ENCODE data around the gene IGF1.

IGF1 gene

GRCh38 chr12:102388469-102388868 is 91.9 kb downstream of the IGF1 start (continued):
- TF ChIP-seq SP7 (tag by site-specific recombination; IDR thresholded peaks at IDR 0.05) (no peak), GLIS2 (tag by site-specific recombination; IDR thresholded peaks at IDR 0.05) (no peak), ZNF549 (tag by site-specific recombination; IDR thresholded peaks at IDR 0.05) (no peak)

GRCh38 chr12:102385343-102385742 is 95.0 kb downstream of the IGF1 start:
- TF ChIP-seq WT1 (tag by site-specific recombination; IDR thresholded peaks at IDR 0.05) (no peak), ZNF114 (tag by site-specific recombination; IDR thresholded peaks at IDR 0.05) (no peak), ZNF654 (tag by site-specific recombination; IDR thresholded peaks at IDR 0.05; ENCODE audit: low read depth) (no peak), ZNF138 (tag by site-specific recombination; IDR thresholded peaks at IDR 0.05; ENCODE audit: borderline replicate concordance) (no peak)
- Histone ChIP-seq H3K27ac (ENCODE audit: extremely low read depth, low read depth, low read length) (no peak overlapping the region), H3K4me3 (ENCODE audit: low read depth, low read length) (no peak overlapping the region), H3K4me1 (ENCODE audit: control insufficient read depth, insufficient read depth, low read length) (no peaks in the 10 kb centered on the region), H3K36me3 (ENCODE audit: control insufficient read depth in 2 of 2, insufficient read depth in 1 of 2, low read length in 2 of 2) (no peaks in the 10 kb centered on the region), H3K9me3 (ENCODE audit: control insufficient read depth, insufficient read depth, low read depth, low read length) (no peaks in the 10 kb centered on the region)
- ChIA-PET CTCF (no interaction called here), POLR2A (no interaction called here)

- no peaks in the 10 kb centered on the region for H3K36me3 ChIP-seq (ENCODE audit: control insufficient read depth in 2 of 2, insufficient read depth in 1 of 2, low read length in 2 of 2)
- no peaks in the 10 kb centered on the region for H3K4me1 ChIP-seq (ENCODE audit: control insufficient read depth, insufficient read depth, low read length)
- no peak overlapping the region for H3K4me3 ChIP-seq (ENCODE audit: low read depth, low read length)
- POLR2A ChIA-PET = no interaction called here
- H3K9me3 ChIP-seq (ENCODE audit: control insufficient read depth, insufficient read depth, low read depth, low read length) = no peaks in the 10 kb centered on the region
- CTCF ChIA-PET = no interaction called here
- no peak for TF ChIP-seq SCRT2 (tag by site-specific recombination; IDR thresholded peaks at IDR 0.05)
- TF ChIP-seq KLF7 (tag by site-specific recombination; IDR thresholded peaks at IDR 0.05; ENCODE audit: borderline replicate concordance) = no peak
- no peak for TF ChIP-seq ZNF184 (tag by site-specific recombination; IDR thresholded peaks at IDR 0.05)
- TF ChIP-seq ZNF114 (tag by site-specific recombination; IDR thresholded peaks at IDR 0.05) = no peak
- TF ChIP-seq, protein P1, sequence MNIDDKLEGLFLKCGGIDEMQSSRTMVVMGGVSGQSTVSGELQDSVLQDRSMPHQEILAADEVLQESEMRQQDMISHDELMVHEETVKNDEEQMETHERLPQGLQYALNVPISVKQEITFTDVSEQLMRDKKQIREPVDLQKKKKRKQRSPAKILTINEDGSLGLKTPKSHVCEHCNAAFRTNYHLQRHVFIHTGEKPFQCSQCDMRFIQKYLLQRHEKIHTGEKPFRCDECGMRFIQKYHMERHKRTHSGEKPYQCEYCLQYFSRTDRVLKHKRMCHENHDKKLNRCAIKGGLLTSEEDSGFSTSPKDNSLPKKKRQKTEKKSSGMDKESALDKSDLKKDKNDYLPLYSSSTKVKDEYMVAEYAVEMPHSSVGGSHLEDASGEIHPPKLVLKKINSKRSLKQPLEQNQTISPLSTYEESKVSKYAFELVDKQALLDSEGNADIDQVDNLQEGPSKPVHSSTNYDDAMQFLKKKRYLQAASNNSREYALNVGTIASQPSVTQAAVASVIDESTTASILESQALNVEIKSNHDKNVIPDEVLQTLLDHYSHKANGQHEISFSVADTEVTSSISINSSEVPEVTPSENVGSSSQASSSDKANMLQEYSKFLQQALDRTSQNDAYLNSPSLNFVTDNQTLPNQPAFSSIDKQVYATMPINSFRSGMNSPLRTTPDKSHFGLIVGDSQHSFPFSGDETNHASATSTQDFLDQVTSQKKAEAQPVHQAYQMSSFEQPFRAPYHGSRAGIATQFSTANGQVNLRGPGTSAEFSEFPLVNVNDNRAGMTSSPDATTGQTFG (tag by site-specific recombination; IDR thresholded peaks at IDR 0.05; ENCODE audit: borderline replicate concordance) = no peak
- TF ChIP-seq ZNF155 (tag by site-specific recombination; IDR thresholded peaks at IDR 0.05) = no peak
- no peak for TF ChIP-seq ZNF704 (tag by site-specific recombination; IDR thresholded peaks at IDR 0.05)
- H3K27ac ChIP-seq (ENCODE audit: extremely low read depth, low read depth, low read length) = no peak overlapping the region
These were observed 100.8 kb downstream of the IGF1 start for GRCh38 chr12:102379346-102380162.

GRCh38 chr12:102376781-102377180 is 103.6 kb downstream of the IGF1 start:
- TF ChIP-seq ZBTB1 (tag by site-specific recombination; IDR thresholded peaks at IDR 0.05) (no peak), ZNF174 (tag by site-specific recombination; IDR thresholded peaks at IDR 0.05) (no peak), ZNF426 (tag by site-specific recombination; IDR thresholded peaks at IDR 0.05) (no peak), ZNF654 (tag by site-specific recombination; IDR thresholded peaks at IDR 0.05; ENCODE audit: low read depth) (no peak), ZSCAN23 (tag by site-specific recombination; IDR thresholded peaks at IDR 0.05) (no peak), ZNF26 (tag by site-specific recombination; IDR thresholded peaks at IDR 0.05) (no peak), SCRT2 (tag by site-specific recombination; IDR thresholded peaks at IDR 0.05) (no peak)
- TF ChIP-seq, protein P2, sequence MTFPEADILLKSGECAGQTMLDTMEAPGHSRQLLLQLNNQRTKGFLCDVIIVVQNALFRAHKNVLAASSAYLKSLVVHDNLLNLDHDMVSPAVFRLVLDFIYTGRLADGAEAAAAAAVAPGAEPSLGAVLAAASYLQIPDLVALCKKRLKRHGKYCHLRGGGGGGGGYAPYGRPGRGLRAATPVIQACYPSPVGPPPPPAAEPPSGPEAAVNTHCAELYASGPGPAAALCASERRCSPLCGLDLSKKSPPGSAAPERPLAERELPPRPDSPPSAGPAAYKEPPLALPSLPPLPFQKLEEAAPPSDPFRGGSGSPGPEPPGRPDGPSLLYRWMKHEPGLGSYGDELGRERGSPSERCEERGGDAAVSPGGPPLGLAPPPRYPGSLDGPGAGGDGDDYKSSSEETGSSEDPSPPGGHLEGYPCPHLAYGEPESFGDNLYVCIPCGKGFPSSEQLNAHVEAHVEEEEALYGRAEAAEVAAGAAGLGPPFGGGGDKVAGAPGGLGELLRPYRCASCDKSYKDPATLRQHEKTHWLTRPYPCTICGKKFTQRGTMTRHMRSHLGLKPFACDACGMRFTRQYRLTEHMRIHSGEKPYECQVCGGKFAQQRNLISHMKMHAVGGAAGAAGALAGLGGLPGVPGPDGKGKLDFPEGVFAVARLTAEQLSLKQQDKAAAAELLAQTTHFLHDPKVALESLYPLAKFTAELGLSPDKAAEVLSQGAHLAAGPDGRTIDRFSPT (tag by site-specific recombination; IDR thresholded peaks at IDR 0.05) = no peak
- CTCF ChIA-PET = no interaction called here
- POLR2A ChIA-PET = no interaction called here
- Histone ChIP-seq H3K27ac (ENCODE audit: extremely low read depth, low read depth, low read length) (no peak overlapping the region), H3K4me3 (ENCODE audit: low read depth, low read length) (no peak overlapping the region), H3K4me1 (ENCODE audit: control insufficient read depth, insufficient read depth, low read length) (no peaks in the 10 kb centered on the region), H3K9me3 (ENCODE audit: control insufficient read depth, insufficient read depth, low read depth, low read length) (no peaks in the 10 kb centered on the region), H3K36me3 (ENCODE audit: control insufficient read depth in 2 of 2, insufficient read depth in 1 of 2, low read length in 2 of 2) (no peaks in the 10 kb centered on the region)

All from HEK293 (cell line).